Measurements from ENCODE around the gene FUT6.

Gene FUT6

DNA sequence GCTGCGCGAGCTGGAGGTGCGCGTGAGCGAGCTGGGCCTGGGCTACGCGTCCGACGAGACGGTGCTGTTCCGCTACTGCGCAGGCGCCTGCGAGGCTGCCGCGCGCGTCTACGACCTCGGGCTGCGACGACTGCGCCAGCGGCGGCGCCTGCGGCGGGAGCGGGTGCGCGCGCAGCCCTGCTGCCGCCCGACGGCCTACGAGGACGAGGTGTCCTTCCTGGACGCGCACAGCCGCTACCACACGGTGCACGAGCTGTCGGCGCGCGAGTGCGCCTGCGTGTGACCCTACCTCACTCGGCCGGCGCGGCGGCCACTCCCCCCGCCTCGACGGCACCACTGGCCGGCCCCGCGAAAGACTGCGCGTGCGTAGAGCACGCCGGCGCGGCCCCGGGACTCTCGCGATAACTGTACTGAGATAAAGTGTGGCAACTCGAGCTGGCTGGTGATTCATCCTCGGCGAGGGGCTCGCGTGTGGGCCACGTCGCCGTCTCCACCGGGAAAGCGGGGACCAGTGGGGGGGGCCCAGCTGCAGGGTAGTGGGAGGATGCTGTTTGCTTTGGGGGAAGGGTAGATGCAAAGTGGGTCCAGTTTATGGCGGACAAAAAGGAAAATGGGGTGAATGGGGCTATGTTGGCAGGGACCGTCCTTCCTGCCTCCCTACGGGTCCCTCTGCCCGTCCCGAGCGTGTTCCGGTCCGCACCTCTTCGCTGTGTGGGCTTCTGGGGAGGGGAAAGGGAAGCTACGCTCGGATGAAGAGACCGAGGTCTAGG is 11.4 kb downstream of the FUT6 start:
- H3K4me3 ChIP-seq (replicated peaks; ENCODE audit: low read depth, low read length) = peak overlapping the region; percentile 47
- TF ChIP-seq, protein P1, sequence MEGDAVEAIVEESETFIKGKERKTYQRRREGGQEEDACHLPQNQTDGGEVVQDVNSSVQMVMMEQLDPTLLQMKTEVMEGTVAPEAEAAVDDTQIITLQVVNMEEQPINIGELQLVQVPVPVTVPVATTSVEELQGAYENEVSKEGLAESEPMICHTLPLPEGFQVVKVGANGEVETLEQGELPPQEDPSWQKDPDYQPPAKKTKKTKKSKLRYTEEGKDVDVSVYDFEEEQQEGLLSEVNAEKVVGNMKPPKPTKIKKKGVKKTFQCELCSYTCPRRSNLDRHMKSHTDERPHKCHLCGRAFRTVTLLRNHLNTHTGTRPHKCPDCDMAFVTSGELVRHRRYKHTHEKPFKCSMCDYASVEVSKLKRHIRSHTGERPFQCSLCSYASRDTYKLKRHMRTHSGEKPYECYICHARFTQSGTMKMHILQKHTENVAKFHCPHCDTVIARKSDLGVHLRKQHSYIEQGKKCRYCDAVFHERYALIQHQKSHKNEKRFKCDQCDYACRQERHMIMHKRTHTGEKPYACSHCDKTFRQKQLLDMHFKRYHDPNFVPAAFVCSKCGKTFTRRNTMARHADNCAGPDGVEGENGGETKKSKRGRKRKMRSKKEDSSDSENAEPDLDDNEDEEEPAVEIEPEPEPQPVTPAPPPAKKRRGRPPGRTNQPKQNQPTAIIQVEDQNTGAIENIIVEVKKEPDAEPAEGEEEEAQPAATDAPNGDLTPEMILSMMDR (IDR thresholded peaks at IDR 0.05; ENCODE audit: low read depth, low read length, missing control alignments) = no peak
- peak; percentile 60 for DNase-seq (ENCODE audit: extremely low read depth, low read depth)

DNA sequence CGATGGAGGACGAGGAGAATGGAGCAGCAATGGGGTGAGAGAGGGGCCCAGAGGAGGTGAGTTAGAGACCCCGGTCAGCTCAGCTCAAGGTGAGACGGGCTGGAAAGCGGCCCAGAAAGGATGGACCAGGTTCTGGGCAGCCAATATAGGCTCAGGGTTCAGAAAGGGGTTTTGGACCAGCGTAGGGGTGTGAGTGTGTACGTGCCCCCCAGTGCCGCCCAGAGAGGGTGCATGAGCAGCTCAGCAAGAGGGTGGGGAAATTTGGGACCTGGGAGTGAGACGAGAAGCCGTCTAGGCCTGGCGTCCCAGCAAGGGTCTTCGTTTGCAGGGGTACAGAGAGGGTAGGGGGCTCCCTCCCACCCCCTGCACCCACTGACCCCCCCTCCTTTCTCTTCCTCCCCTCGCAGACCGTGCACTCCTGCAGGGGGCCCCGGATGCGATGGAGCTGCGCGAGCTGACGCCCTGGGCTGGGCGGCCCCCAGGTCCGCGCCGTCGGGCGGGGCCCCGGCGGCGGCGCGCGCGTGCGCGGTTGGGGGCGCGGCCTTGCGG is 12.1 kb downstream of the FUT6 start:
- TF ChIP-seq, protein P1 (IDR thresholded peaks at IDR 0.05; ENCODE audit: low read depth, low read length, missing control alignments) = no peak
- H3K4me3 ChIP-seq (replicated peaks; ENCODE audit: low read depth, low read length) = no peak overlapping the region
- no peak for DNase-seq (ENCODE audit: extremely low read depth, low read depth)

DNA sequence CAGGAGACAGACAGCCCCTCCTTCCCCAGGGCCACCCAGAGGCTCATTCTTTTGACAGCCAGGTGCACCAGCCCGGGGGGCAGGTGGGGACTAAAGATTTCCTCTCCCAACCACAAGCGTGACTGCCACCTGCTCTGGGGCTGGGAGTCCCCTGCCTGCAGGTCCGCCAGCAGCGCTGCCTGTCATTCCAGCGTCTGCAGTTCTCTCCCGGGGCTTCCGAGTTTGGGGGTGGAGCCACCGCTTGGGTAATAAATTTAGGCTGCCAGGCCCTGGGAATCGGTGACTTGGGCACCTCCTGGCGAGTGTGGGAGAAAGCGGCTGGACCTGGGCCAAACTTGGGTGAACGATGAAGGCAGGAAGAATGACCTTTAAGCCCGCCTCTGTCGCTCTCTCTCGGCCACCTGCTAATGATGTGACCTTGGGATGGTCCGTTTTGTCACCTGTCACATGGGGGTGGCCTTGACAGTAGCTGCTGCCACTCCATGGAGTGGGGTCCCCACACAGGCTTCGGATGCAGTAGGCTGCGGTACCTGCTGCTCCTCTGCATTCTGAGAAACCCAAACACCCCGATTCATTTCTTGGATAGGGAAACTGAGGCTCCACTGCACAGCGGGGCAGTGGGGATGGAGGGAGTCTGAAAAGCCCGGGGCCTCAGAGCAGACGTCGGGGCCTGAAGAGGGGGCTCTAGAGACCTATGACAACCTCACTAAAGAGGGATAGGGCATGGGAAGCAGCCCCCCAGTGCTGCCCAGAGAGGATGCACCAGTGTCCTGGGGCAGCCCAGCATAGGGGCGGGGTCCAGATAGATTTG is 12.8 kb downstream of the FUT6 start:
- no peak for DNase-seq (ENCODE audit: extremely low read depth, low read depth)
- TF ChIP-seq, protein P1 (IDR thresholded peaks at IDR 0.05; ENCODE audit: low read depth, low read length, missing control alignments) = peak; percentile 20
- no peak overlapping the region for H3K4me3 ChIP-seq (replicated peaks; ENCODE audit: low read depth, low read length)

DNA sequence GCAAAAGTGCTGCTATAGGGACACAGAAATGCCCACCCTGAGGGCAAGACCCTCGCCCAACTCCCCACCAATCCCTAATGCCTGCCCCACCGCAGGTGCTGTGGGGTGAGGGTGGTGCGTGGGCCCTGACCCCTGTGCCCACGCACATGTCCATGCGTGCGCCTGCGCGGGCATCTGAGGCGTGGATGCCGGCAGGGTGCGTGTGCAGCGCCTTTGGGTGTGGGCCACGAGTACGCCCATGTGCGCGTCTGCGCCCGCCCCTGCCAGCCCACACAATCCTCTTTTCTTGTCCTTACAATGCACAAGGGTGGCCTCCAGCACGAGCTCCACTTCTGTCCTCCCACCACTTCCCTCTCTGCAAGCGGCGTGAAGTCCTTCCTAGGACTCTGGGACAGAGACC is 14.3 kb downstream of the FUT6 start:
- TF ChIP-seq, protein P1 (IDR thresholded peaks at IDR 0.05; ENCODE audit: low read depth, low read length, missing control alignments) = no peak
- H3K4me3 ChIP-seq (replicated peaks; ENCODE audit: low read depth, low read length) = no peak overlapping the region
- no peak for DNase-seq (ENCODE audit: extremely low read depth, low read depth)

DNA sequence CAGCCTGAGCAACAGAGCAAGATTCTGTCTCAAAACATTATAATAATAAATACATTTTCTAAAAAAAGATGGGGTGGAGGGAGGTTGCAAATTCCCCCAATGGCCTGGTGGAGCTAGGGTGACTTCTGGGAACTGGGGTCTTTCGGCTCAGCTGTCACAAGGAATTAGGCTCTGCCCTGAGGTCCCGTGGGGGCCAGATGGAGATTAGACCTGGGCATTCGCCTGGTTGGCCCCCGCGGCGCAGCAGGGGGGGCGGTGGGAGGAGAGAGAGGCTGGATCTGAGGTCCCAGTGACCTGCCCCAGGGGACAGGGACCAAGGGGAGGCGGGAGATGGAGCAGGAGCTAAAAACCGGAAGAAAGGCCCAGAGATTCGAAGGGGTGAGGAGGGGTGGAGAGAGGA is 14.8 kb downstream of the FUT6 start:
- no peak overlapping the region for H3K4me3 ChIP-seq (replicated peaks; ENCODE audit: low read depth, low read length)
- no peak for DNase-seq (ENCODE audit: extremely low read depth, low read depth)
- TF ChIP-seq, protein P1 (IDR thresholded peaks at IDR 0.05; ENCODE audit: low read depth, low read length, missing control alignments) = no peak

DNA sequence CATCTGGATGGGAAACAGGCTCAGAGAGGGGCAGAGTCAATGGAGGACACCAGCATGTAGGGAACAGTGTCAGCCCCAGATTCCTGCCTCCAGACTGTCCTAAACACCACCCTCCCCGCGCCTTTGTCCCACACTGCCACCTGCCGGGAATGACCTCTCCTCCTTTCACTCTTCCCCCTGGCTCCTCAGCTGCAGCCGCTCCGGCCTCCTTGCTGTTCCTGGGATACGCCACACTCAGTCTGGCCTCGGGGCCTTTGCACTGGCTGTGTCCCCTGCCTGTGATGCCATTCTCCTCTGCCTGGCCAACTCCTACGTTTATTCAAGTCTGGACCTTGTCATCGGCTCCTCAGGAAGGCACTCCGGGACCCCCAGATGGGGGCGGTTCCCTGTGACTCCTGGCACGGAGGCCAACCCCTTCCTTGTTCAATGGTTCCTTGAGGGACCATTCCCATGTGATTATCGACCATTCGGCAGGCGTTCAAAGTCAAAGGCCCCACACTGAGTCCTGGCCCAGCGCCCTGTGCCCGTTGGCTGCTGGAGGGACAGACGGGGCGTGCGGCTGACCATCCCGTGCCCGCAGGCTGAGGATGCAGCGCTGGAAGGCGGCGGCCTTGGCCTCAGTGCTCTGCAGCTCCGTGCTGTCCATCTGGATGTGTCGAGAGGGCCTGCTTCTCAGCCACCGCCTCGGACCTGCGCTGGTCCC is 15.8 kb downstream of the FUT6 start:
- DNase-seq (ENCODE audit: extremely low read depth, low read depth) = no peak
- TF ChIP-seq, protein P1 (IDR thresholded peaks at IDR 0.05; ENCODE audit: low read depth, low read length, missing control alignments) = peak; percentile 38

More for the DNA sequence above, 15.8 kb downstream of the FUT6 start:
- no peak overlapping the region for H3K4me3 ChIP-seq (replicated peaks; ENCODE audit: low read depth, low read length)

Measured in HFF-Myc (cell line).